Thoracic aorta (tissue), 2 donors: ENCODE data around the gene VPS4A. TPM values are rescaled to one million over a fixed set of nuclear protein-coding genes. Genes with fewer than 3 reads are reported as not detected.

Experiments
- ATAC-seq: fragments of 150-250 bp; one replicate; pipeline ENCODE4 v1.8.0; 2017; ENCODE audit warnings: low read depth; ENCODE audit not compliant: insufficient number of reproducible peaks, low FRiP score
- DNase-seq: peaks from one replicate; pipeline ENCODE4 v3.0.0-alpha.2; 2020; ENCODE audit warnings: low spot score
- H3K27ac ChIP-seq, 2 donors: fragments of 200-600 bp; sonication (generic); 1 replicate in 1 of 2; 2 replicates in 1 of 2; pipeline ENCODE4 v1.5.1; 2016; ENCODE audit warnings: mild to moderate bottlenecking in 2 of 2, moderate library complexity in 2 of 2
- H3K27me3 ChIP-seq: fragments of 200-600 bp; sonication (generic); replicated peaks from 2 replicates; pipeline ENCODE4 v1.6.0; 2016; ENCODE audit warnings: mild to moderate bottlenecking; ENCODE audit not compliant: insufficient read depth
- H3K36me3 ChIP-seq: fragments of 200-600 bp; sonication (generic); one replicate; pipeline ENCODE4 v1.5.1; 2016
- H3K4me1 ChIP-seq, 2 donors: fragments of 200-600 bp; sonication (generic); 1 replicate in 1 of 2; 2 replicates in 1 of 2; pipeline versions ENCODE4 v1.5.1 to v1.6.0; 2016; ENCODE audit warnings: low read depth in 2 of 2, mild to moderate bottlenecking in 1 of 2; ENCODE audit not compliant: control insufficient read depth in 1 of 2
- H3K4me3 ChIP-seq: fragments of 200-600 bp; sonication (generic); 2 replicates; pipeline ENCODE4 v1.5.1; 2016; ENCODE audit warnings: mild to moderate bottlenecking
- H3K9me3 ChIP-seq: fragments of 200-600 bp; sonication (generic); 2 replicates; pipeline ENCODE4 v1.5.1; 2016
- total RNA-seq, 2 donors: library from RNA; depleted of rRNA; stranded (reverse); fragments of >200 nt; gene quantifications; one replicate each; pipeline versions ENCODE4 v1.1.0 to v1.2.3, GENCODE V29; 2016
- TF ChIP-seq, protein P1 (sequence below): fragments of 200-600 bp; sonication (generic); IDR thresholded peaks from one replicate; pipeline ENCODE4 v1.5.1; 2019; ENCODE audit warnings: antibody characterized with exemption

Gene VPS4A
- total RNA-seq, 2 donors from 2014 or later: 26.3 to 38.5 TPM

DNA sequence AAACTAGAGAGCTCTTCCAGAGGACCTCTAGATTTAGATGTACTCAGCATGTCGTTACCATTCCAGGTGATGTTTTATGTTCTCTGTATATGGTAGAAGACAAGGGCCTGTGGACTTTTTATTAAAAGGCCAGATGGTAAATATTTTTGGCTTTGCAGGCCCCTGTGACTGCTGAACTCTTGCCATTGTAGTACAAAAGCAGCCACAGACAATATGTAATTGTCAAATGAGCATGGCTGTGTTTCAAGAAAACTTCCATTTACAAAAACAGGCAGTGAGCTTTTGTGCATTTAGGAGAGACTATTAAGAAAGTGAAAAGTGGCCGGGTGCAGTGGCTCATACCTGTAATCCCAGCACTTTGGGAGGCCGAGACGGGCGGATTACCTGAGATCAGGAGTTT is 33.0 kb downstream of the VPS4A start:
- H3K9me3 ChIP-seq: no peaks in the 10 kb centered on the region
- DNase-seq: no peak
- peaks cover 11 to 12% of the 10 kb centered on the region in 2 donors for H3K4me1 ChIP-seq
- no peak overlapping the region for H3K4me3 ChIP-seq
- no peak for ATAC-seq
- H3K27me3 ChIP-seq: no peaks in the 10 kb centered on the region
- peaks cover 16% of the 10 kb centered on the region for H3K36me3 ChIP-seq
- TF ChIP-seq, protein P1, sequence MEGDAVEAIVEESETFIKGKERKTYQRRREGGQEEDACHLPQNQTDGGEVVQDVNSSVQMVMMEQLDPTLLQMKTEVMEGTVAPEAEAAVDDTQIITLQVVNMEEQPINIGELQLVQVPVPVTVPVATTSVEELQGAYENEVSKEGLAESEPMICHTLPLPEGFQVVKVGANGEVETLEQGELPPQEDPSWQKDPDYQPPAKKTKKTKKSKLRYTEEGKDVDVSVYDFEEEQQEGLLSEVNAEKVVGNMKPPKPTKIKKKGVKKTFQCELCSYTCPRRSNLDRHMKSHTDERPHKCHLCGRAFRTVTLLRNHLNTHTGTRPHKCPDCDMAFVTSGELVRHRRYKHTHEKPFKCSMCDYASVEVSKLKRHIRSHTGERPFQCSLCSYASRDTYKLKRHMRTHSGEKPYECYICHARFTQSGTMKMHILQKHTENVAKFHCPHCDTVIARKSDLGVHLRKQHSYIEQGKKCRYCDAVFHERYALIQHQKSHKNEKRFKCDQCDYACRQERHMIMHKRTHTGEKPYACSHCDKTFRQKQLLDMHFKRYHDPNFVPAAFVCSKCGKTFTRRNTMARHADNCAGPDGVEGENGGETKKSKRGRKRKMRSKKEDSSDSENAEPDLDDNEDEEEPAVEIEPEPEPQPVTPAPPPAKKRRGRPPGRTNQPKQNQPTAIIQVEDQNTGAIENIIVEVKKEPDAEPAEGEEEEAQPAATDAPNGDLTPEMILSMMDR: no peak
- no peak overlapping the region for H3K27ac ChIP-seq

DNA sequence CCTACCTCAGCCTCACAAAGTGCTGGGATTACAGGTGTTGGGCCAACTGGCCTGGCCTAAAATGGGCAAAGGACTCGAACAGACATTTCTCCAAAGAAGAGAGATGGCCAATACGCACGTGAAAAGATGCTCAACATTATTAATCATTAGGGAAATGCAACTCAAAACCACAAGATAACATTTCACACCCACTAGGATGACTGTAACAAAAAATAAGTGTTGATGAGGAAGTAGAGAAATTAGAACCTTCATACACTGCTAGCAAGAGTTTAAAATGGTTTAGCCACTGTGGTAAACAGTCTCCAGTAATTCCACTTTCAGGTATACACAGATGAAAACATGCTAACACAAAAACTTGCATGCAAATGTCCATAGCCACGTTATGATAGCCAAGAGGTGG is 34.8 kb downstream of the VPS4A start:
- peaks cover 19% of the 10 kb centered on the region for H3K36me3 ChIP-seq
- no peaks in the 10 kb centered on the region for H3K9me3 ChIP-seq
- H3K27me3 ChIP-seq: no peaks in the 10 kb centered on the region
- H3K27ac ChIP-seq: no peak overlapping the region
- H3K4me3 ChIP-seq: no peak overlapping the region
- ATAC-seq (no peak), DNase-seq (no peak)
- TF ChIP-seq, protein P1: no peak
- peaks cover 2 to 3% of the 10 kb centered on the region in 2 donors for H3K4me1 ChIP-seq

DNA sequence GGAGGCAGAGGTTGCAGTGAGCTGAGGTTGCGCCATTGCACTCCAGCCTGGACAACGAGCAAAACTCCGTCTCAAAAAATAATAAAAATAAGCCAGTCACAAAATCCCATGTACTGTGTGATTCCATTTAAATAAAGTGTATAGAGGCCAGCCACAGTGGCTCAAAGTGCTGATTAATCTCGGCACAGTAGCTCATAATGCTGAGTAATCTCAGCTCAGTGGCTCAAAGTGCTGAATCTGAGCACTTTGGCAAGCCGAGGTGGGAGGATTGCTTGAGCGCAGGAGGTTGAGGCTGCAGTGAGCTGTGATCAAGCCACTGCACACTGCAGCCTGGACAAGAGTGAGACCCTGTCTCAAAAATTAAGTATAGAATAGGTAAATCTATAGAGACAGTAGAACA is 35.5 kb downstream of the VPS4A start:
- H3K9me3 ChIP-seq: no peaks in the 10 kb centered on the region
- DNase-seq (no peak), ATAC-seq (no peak)
- no peaks in the 10 kb centered on the region for H3K4me1 ChIP-seq
- peaks cover 12% of the 10 kb centered on the region for H3K36me3 ChIP-seq
- no peak overlapping the region for H3K27ac ChIP-seq
- H3K27me3 ChIP-seq: no peaks in the 10 kb centered on the region
- TF ChIP-seq, protein P1: no peak
- H3K4me3 ChIP-seq: no peak overlapping the region

DNA sequence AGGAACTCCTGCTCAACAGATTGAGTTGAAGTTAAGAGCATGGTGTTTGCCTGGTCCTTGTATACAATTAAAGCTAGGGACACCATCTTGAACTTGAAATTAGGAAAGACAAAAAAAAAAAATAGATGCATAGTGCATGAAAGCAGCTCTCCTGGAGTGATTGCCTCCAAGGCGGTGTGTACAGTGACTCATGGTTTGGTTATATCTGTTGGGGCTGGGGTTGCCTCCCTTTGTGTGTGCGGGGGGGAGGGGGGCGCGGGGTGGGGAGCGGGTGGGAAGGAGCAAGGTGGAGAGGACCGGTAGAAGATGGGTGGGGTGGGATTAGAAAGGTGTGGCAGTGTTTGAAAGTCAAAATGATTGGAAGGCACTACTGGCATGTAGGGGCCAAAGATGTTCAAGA is 37.1 kb downstream of the VPS4A start:
- ATAC-seq (no peak), DNase-seq (no peak)
- Histone ChIP-seq H3K9me3 (no peaks in the 10 kb centered on the region), H3K36me3 (peaks cover 6% of the 10 kb centered on the region), H3K27ac (no peak overlapping the region), H3K4me3 (no peak overlapping the region), H3K27me3 (no peaks in the 10 kb centered on the region), H3K4me1 (no peaks in the 10 kb centered on the region)
- TF ChIP-seq, protein P1: no peak

DNA sequence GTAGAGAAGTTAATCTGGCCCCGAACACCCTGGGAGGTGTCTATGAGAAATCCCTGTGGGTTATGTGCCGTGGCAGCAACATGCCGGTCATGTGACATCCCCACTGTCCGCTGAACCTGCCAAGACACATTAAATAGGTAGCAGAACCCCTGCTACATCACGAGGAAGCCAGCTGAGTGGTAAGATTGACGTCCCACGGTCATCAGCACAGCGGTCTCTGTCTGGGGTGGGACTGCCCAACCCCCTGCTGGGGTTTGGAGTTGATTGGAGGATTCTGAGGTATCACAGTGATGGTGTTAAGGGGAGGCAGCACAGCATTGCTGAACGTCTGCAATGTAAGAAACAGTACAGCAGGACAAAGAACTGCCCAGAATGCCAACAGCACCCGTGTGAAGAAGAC is 38.4 kb downstream of the VPS4A start:
- Histone ChIP-seq H3K27me3 (no peaks in the 10 kb centered on the region), H3K4me3 (no peak overlapping the region), H3K4me1 (no peaks in the 10 kb centered on the region), H3K27ac (no peak overlapping the region), H3K36me3 (peaks cover 3% of the 10 kb centered on the region), H3K9me3 (no peaks in the 10 kb centered on the region)
- no peak for DNase-seq
- TF ChIP-seq, protein P1: no peak
- ATAC-seq: no peak
